Astrocyte (in vitro differentiated cells and primary cell): ENCODE data around the gene EPHB1. TPM values are rescaled to one million over a fixed set of nuclear protein-coding genes. Genes with fewer than 3 reads are reported as not detected.

Source experiments
- DNase-seq: peaks from one replicate; pipeline ENCODE4 v3.0.0-alpha.2; 2010; ENCODE audit warnings: low read depth
- FAIRE-seq: peaks from 2 replicates; lab custom pipeline; 2011; peaks lifted over from hg19 to GRCh38; lab: Jason Lieb, UNC
- H2AFZ ChIP-seq: 2 replicates; pipeline ENCODE4 v1.6.0; 2012; ENCODE audit warnings: low read depth, low read length, inconsistent platforms
- H3K27ac ChIP-seq: 2 replicates; pipeline ENCODE4 v1.5.1; 2011; ENCODE audit warnings: low read depth, low read length, inconsistent platforms
- H3K27me3 ChIP-seq: 2 replicates; pipeline ENCODE4 v1.6.0; 2011; ENCODE audit warnings: low read length, inconsistent platforms; ENCODE audit not compliant: insufficient read depth
- H3K36me3 ChIP-seq: 2 replicates; pipeline ENCODE4 v1.5.1; 2011; ENCODE audit warnings: low read length, inconsistent platforms; ENCODE audit not compliant: insufficient read depth
- H3K4me1 ChIP-seq: 2 replicates; pipeline ENCODE4 v1.5.1; 2011; ENCODE audit warnings: low read length, inconsistent platforms; ENCODE audit not compliant: insufficient read depth
- H3K4me2 ChIP-seq: 2 replicates; pipeline ENCODE4 v1.6.0; 2012; ENCODE audit warnings: low read length, inconsistent platforms
- H3K4me3 ChIP-seq: 2 replicates; pipeline ENCODE4 v1.5.1; 2011; ENCODE audit warnings: low read depth, mild to moderate bottlenecking, low read length, inconsistent platforms; ENCODE audit not compliant: insufficient read depth
- H3K79me2 ChIP-seq: 2 replicates; pipeline ENCODE4 v1.6.0; 2012; ENCODE audit warnings: mild to moderate bottlenecking, low read length, inconsistent platforms; ENCODE audit not compliant: insufficient read depth
- H3K9ac ChIP-seq: 2 replicates; pipeline ENCODE4 v1.6.0; 2012; ENCODE audit warnings: mild to moderate bottlenecking, low read length, inconsistent platforms
- H3K9me3 ChIP-seq: 2 replicates; pipeline ENCODE4 v1.5.1; 2012; ENCODE audit warnings: low read depth, mild to moderate bottlenecking, low read length, inconsistent platforms; ENCODE audit not compliant: insufficient read depth
- H4K20me1 ChIP-seq: 2 replicates; pipeline ENCODE4 v1.6.0; 2012; ENCODE audit warnings: low read length, inconsistent platforms; ENCODE audit not compliant: insufficient read depth
- H3K27ac Mint-ChIP-seq: one replicate; pipeline ENCODE4 v1.8.0; 2021; ENCODE audit warnings: mild to moderate bottlenecking, mixed read lengths; ENCODE audit not compliant: unreplicated experiment
- H3K27me3 Mint-ChIP-seq: one replicate; pipeline ENCODE4 v1.8.0; 2021; ENCODE audit warnings: low read depth, mixed read lengths; ENCODE audit not compliant: unreplicated experiment
- H3K36me3 Mint-ChIP-seq: one replicate; pipeline ENCODE4 v1.8.0; 2021; ENCODE audit warnings: low read depth, mixed read lengths; ENCODE audit not compliant: unreplicated experiment
- H3K4me1 Mint-ChIP-seq: one replicate; pipeline ENCODE4 v1.8.0; 2021; ENCODE audit warnings: low read depth, mixed read lengths; ENCODE audit not compliant: unreplicated experiment
- H3K4me3 Mint-ChIP-seq: one replicate; pipeline ENCODE4 v1.8.0; 2021; ENCODE audit warnings: mild to moderate bottlenecking, moderate library complexity, mixed read lengths; ENCODE audit not compliant: unreplicated experiment
- H3K9me3 Mint-ChIP-seq: one replicate; pipeline ENCODE4 v1.8.0; 2021; ENCODE audit warnings: mild to moderate bottlenecking, mixed read lengths; ENCODE audit not compliant: unreplicated experiment
- CTCF ChIP-seq: IDR thresholded peaks from 2 replicates; pipeline ENCODE4 v1.5.1; 2011; ENCODE audit warnings: low read depth, mild to moderate bottlenecking, inconsistent platforms, low read length, moderate library complexity; ENCODE audit not compliant: insufficient read depth
- EZH2 ChIP-seq: IDR thresholded peaks from 2 replicates; pipeline ENCODE4 v1.6.1; 2012; ENCODE audit warnings: mild to moderate bottlenecking, low read length, inconsistent platforms; ENCODE audit not compliant: insufficient read depth
- total RNA-seq: library from RNA; stranded (reverse); gene quantifications from 2 replicates; pipeline ENCODE4 v1.2.1, GENCODE V29; 2021

Gene EPHB1
- total RNA-seq, 1 donor from 2014 or later: 4.1 TPM

- no peak for DNase-seq
- Mint-ChIP-seq H3K27ac (no peak overlapping the region), H3K9me3 (no peaks in the 10 kb centered on the region), H3K36me3 (no peaks in the 10 kb centered on the region), H3K4me3 (no peak overlapping the region), H3K27me3 (peaks cover 24% of the 10 kb centered on the region), H3K4me1 (no peaks in the 10 kb centered on the region)
- Histone ChIP-seq H3K9me3 (no peaks in the 10 kb centered on the region), H3K79me2 (no peaks in the 10 kb centered on the region), H3K27ac (no peak overlapping the region), H3K9ac (no peak overlapping the region), H3K4me3 (no peak overlapping the region), H3K27me3 (no peaks in the 10 kb centered on the region), H3K4me2 (no peak overlapping the region), H3K4me1 (no peaks in the 10 kb centered on the region), H2AFZ (no peak overlapping the region), H4K20me1 (no peaks in the 10 kb centered on the region), H3K36me3 (no peaks in the 10 kb centered on the region)
- TF ChIP-seq CTCF (no peak), EZH2 (no peak)
- no peak for FAIRE-seq
Measured at GRCh38 chr3:134932035-134932434, 137.0 kb downstream of the EPHB1 start.

GRCh38 chr3:134933997-134934396 lies 138.9 kb downstream of the EPHB1 start:
- no peak overlapping the region for H3K27ac Mint-ChIP-seq
- FAIRE-seq (no peak), DNase-seq (no peak)
- H3K4me2 ChIP-seq: no peak overlapping the region
- H3K9me3 Mint-ChIP-seq: no peaks in the 10 kb centered on the region
- no peaks in the 10 kb centered on the region for H3K36me3 Mint-ChIP-seq
- TF ChIP-seq EZH2 (no peak), CTCF (no peak)
- no peak overlapping the region for H3K27ac ChIP-seq
- no peaks in the 10 kb centered on the region for H3K4me1 ChIP-seq
- H4K20me1 ChIP-seq: no peaks in the 10 kb centered on the region
- H3K9ac ChIP-seq: no peak overlapping the region
- no peak overlapping the region for H3K4me3 Mint-ChIP-seq
- no peaks in the 10 kb centered on the region for H3K9me3 ChIP-seq
- no peaks in the 10 kb centered on the region for H3K36me3 ChIP-seq
- no peaks in the 10 kb centered on the region for H3K79me2 ChIP-seq
- peaks cover 15% of the 10 kb centered on the region for H3K27me3 Mint-ChIP-seq
- H2AFZ ChIP-seq: no peak overlapping the region
- H3K4me3 ChIP-seq: no peak overlapping the region
- H3K27me3 ChIP-seq: no peaks in the 10 kb centered on the region
- no peaks in the 10 kb centered on the region for H3K4me1 Mint-ChIP-seq

- Mint-ChIP-seq H3K9me3 (no peaks in the 10 kb centered on the region), H3K27ac (no peak overlapping the region), H3K4me3 (no peak overlapping the region), H3K4me1 (no peaks in the 10 kb centered on the region), H3K27me3 (peaks cover 8% of the 10 kb centered on the region), H3K36me3 (no peaks in the 10 kb centered on the region)
- H4K20me1 ChIP-seq: no peaks in the 10 kb centered on the region
- no peaks in the 10 kb centered on the region for H3K79me2 ChIP-seq
- no peak overlapping the region for H3K27ac ChIP-seq
- no peaks in the 10 kb centered on the region for H3K4me1 ChIP-seq
- DNase-seq: no peak
- no peaks in the 10 kb centered on the region for H3K9me3 ChIP-seq
- no peak for TF ChIP-seq EZH2
- TF ChIP-seq CTCF: no peak
- no peaks in the 10 kb centered on the region for H3K36me3 ChIP-seq
- H3K9ac ChIP-seq: no peak overlapping the region
- H2AFZ ChIP-seq: no peak overlapping the region
- H3K4me3 ChIP-seq: no peak overlapping the region
- no peaks in the 10 kb centered on the region for H3K27me3 ChIP-seq
- FAIRE-seq: no peak
- no peak overlapping the region for H3K4me2 ChIP-seq
Measured at GRCh38 chr3:134934933-134935332, 139.9 kb downstream of the EPHB1 start.
